H7 (cell line): Measurements from ENCODE around the gene LMBR1. TPM values are rescaled to one million over a fixed set of nuclear protein-coding genes. Genes with fewer than 3 reads are reported as not detected.
"Not testable (repeated sequence)": the region's sequence is repeated elsewhere in the genome, so short reads cannot be mapped to it uniquely, and the experiment has no call there.

ENCODE experiments used
- DNase-seq: peaks from one replicate; pipeline ENCODE4 v3.0.0; 2012
- H3K27me3 ChIP-seq: 2 replicates; pipeline ENCODE4 v1.6.0; 2011; ENCODE audit warnings: mild to moderate bottlenecking, low read length; ENCODE audit not compliant: control insufficient read depth, insufficient read depth
- H3K36me3 ChIP-seq: replicated peaks from 2 replicates; pipeline ENCODE4 v1.5.1; 2011; ENCODE audit warnings: low read length; ENCODE audit not compliant: control insufficient read depth, insufficient read depth
- H3K4me3 ChIP-seq: 2 replicates; pipeline ENCODE4 v1.5.1; 2011; ENCODE audit warnings: low read depth, mild to moderate bottlenecking, control low read depth, low read length, moderate library complexity; ENCODE audit not compliant: insufficient read depth
- total RNA-seq: library from RNA; depleted of rRNA; stranded (reverse); fragments of >200 nt; shearing (Covaris generic); gene quantifications from 2 replicates; pipeline ENCODE4 v1.2.3, GENCODE V29; 2014

The LMBR1 gene
- total RNA-seq, 1 experiment from 2014 or later: 32.0 TPM

- DNase-seq: no peak
- no peak overlapping the region for H3K4me3 ChIP-seq
Measured at GRCh38 chr7:156820445-156821063, 72.4 kb downstream of the LMBR1 start.

GRCh38 chr7:156819733-156820295 is 73.2 kb downstream of the LMBR1 start:
- Histone ChIP-seq H3K27me3 (no peaks in the 10 kb centered on the region), H3K36me3 (no peaks in the 10 kb centered on the region; the same call in 1 of the 2 replicates), H3K4me3 (no peak overlapping the region)
- DNase-seq: no peak

More at GRCh38 chr7:156820445-156821063, 72.4 kb downstream of the LMBR1 start:
- no peaks in the 10 kb centered on the region for H3K27me3 ChIP-seq
- no peaks in the 10 kb centered on the region; the same call in 1 of the 2 replicates for H3K36me3 ChIP-seq

DNA sequence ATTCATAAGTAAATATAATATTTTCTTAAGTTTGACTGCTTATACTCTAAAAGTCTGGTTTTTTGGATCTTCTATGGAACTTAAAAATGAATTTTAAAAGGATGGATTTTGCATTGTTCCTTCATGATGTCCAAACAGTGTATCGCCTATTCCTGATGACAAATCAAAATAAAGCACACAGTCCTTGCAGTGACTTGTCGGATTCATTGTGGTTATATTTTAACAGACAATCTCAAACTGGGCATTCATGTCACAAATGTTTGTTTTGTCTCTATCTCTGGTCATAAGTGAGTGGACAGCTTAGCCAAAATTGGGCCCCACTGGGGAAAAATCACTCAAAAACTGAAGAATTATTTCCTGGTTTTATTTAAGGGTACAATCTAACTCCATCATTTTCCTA is 74.8 kb downstream of the LMBR1 start:
- no peaks in the 10 kb centered on the region; the same call in 1 of the 2 replicates for H3K36me3 ChIP-seq
- H3K27me3 ChIP-seq: no peaks in the 10 kb centered on the region
- DNase-seq: no peak

DNA sequence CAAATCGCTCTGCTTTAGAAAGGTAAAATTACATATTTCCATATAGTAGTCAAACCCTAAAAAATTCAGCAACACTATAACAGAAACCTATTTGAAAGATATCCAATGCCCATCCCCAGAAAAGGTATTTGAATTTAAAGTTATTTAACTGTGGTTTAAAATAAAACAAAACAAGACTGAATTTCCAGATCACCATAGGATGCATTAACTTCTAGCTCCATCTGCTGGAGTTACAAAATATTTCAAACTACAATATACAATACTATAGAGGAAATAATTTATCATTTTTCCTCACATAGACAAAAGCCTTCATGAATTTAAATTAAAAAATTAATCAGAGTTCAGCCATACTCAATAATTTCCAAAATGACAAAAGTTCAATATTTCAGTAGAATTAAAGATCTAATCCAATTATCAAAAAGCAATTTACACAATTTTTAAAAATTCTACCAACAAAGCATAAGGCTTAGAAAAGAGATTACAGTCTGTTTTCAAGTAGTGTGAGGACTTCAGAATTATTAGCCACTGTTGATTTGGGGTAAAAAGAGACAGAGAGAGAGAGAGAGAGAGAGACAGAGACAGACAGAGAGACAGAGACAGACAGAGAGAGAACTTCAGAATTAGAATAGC is 75.9 kb downstream of the LMBR1 start:
- no peak for DNase-seq
- no peaks in the 10 kb centered on the region for H3K27me3 ChIP-seq
- no peak overlapping the region for H3K4me3 ChIP-seq
- no peaks in the 10 kb centered on the region; the same call in 1 of the 2 replicates for H3K36me3 ChIP-seq

More for the DNA sequence above, 74.8 kb downstream of the LMBR1 start:
- H3K4me3 ChIP-seq: no peak overlapping the region

DNA sequence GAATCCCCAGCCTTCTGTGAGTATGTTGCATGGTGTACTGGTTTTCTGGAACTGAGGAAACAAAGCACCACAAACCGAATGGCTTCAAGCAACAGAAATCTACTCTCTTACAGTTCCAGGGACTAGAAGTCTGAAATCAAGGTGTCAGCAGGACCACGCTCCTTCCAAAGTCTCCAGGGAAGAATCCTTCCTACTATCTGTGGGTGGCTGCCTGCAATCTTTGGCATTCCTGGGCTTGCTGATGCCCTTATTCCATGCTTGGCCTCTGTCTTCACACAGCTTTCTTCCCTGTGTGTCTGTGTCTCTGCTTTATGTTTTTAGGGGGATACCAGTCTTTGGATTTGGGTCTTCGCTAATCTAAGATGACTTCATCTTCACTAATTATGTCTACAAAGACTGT is 81.3 kb downstream of the LMBR1 start:
- Histone ChIP-seq H3K36me3 (no peaks in the 10 kb centered on the region), H3K4me3 (no peak overlapping the region), H3K27me3 (no peaks in the 10 kb centered on the region)
- DNase-seq: no peak

DNA sequence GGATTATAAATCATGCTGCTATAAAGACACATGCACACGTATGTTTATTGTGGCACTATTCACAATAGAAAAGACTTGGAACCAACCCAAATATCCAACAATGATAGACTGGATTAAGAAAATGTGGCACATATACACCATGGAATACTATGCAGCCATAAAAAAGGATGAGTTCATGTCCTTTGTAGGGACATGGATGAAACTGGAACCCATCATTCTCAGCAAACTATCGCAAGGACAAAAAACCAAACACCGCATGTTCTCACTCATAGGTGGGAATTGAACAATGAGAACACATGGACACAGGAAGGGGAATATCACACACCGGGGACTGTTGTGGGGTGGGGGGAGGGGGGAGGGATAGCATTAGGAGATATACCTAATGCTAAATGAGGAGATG is 89.3 kb downstream of the LMBR1 start:
- DNase-seq, H3K36me3 ChIP-seq, H3K27me3 ChIP-seq, H3K4me3 ChIP-seq: not testable (repeated sequence)

- no peaks in the 10 kb centered on the region for H3K27me3 ChIP-seq
- H3K4me3 ChIP-seq: no peak overlapping the region
- H3K36me3 ChIP-seq: no peaks in the 10 kb centered on the region
- no peak for DNase-seq
Measured at GRCh38 chr7:156802214-156802613, 90.8 kb downstream of the LMBR1 start.

GRCh38 chr7:156795415-156795814 is 97.6 kb downstream of the LMBR1 start:
- no peaks in the 10 kb centered on the region for H3K27me3 ChIP-seq
- no peak for DNase-seq
- H3K4me3 ChIP-seq: no peak overlapping the region
- no peaks in the 10 kb centered on the region for H3K36me3 ChIP-seq

- Histone ChIP-seq H3K36me3 (no peaks in the 10 kb centered on the region), H3K27me3 (no peaks in the 10 kb centered on the region), H3K4me3 (no peak overlapping the region)
- no peak for DNase-seq
Measured at GRCh38 chr7:156793334-156793733, 99.6 kb downstream of the LMBR1 start.

DNA sequence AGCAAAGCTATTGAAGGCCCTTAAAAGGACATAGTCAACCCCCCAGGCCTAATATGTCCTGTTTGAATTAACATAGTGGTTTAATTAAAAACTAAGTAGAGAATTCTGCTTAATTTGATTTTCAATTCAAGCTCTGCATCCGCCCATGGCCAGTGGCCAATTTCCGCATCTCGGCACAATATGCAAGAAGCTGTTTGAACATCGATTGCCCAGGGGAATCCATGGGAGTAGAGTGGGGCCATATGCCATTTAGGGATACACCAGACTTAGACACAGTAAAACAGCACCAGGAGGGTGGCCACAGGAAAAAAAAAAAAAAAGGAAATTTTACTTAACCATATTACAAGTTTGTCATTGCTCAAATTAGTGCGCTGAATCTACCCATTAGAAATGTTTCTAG is 100.4 kb downstream of the LMBR1 start:
- Histone ChIP-seq H3K36me3 (no peaks in the 10 kb centered on the region), H3K4me3 (no peak overlapping the region), H3K27me3 (no peaks in the 10 kb centered on the region)
- DNase-seq: no peak

- no peak for DNase-seq
- H3K27me3 ChIP-seq: no peaks in the 10 kb centered on the region
- H3K36me3 ChIP-seq: no peaks in the 10 kb centered on the region
- H3K4me3 ChIP-seq: no peak overlapping the region
Measured at GRCh38 chr7:156791241-156791640, 101.7 kb downstream of the LMBR1 start.

DNA sequence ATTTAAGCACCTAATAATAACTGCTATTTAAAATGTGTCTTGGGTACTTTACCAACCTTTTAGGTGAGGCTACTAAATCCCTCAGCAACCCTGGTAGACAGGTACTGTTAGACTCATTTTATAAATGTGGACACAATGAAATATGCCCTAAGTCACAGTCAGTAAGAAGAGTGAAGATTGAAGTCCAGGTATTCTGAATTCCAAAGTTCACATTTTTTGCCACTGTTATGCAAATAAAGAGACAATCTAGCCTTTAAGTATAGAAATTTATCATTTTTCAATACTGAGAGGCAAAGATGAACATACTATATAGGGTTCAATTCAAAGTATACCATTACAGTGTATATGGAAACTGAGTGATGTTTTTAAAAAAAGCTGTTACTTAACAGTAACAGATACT is 102.7 kb downstream of the LMBR1 start:
- H3K36me3 ChIP-seq: no peaks in the 10 kb centered on the region
- no peak for DNase-seq
- H3K27me3 ChIP-seq: no peaks in the 10 kb centered on the region
- H3K4me3 ChIP-seq: no peak overlapping the region

- H3K4me3 ChIP-seq: no peak overlapping the region
- DNase-seq: no peak
- no peaks in the 10 kb centered on the region for H3K27me3 ChIP-seq
- H3K36me3 ChIP-seq: no peaks in the 10 kb centered on the region
Measured at GRCh38 chr7:156785998-156786543, 106.9 kb downstream of the LMBR1 start.

- Histone ChIP-seq H3K36me3 (no peaks in the 10 kb centered on the region), H3K27me3 (no peaks in the 10 kb centered on the region), H3K4me3 (no peak overlapping the region)
- no peak for DNase-seq
Measured at GRCh38 chr7:156783864-156784263, 109.1 kb downstream of the LMBR1 start.

DNA sequence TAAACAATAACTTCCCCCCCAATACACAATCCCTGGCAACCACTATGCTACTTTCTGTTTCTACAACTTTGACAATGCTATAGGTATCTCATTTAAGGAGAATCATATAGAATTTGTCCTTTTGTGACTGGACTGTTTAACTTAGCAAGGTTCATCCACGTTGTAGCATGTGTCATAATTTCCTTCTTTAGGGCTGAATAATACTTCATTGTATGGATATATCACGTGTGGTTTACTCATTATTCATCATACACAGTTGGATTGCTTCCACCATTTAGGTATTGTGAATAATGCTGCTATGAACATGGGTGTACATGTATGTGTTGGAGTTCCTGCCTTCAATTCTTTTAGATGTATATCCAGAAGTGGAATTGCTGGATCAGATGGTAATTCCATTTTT is 111.0 kb downstream of the LMBR1 start:
- Histone ChIP-seq H3K27me3 (no peaks in the 10 kb centered on the region), H3K36me3 (no peaks in the 10 kb centered on the region), H3K4me3 (no peak overlapping the region)

More for the DNA sequence above, 111.0 kb downstream of the LMBR1 start:
- no peak for DNase-seq
